Cardiac muscle cell (in vitro differentiated cells and primary cell): ENCODE results near the gene MRPL24. TPM values are rescaled to one million over a fixed set of nuclear protein-coding genes. Genes with fewer than 3 reads are reported as not detected.

Experiments
- DNase-seq, 2 donors: peaks; one replicate each; pipeline versions ENCODE4 v3.0.0 to v3.0.0-alpha.2; 2010 to 2017; ENCODE audit warnings: low read depth in 1 of 2, low spot score in 1 of 2
- H3K27ac ChIP-seq: fragments of 200-600 bp; sonication (generic); 2 replicates; pipeline ENCODE4 v1.5.1; 2016
- H3K27me3 ChIP-seq: fragments of 200-600 bp; sonication (generic); 2 replicates; pipeline ENCODE4 v1.6.0; 2016; ENCODE audit warnings: control low read depth
- H3K36me3 ChIP-seq: fragments of 200-600 bp; sonication (generic); 2 replicates; pipeline ENCODE4 v1.5.1; 2016; ENCODE audit warnings: control low read depth
- H3K4me1 ChIP-seq: fragments of 200-600 bp; sonication (generic); 2 replicates; pipeline ENCODE4 v1.8.1; 2017; ENCODE audit warnings: low read depth, mild to moderate bottlenecking, mixed run types
- H3K4me3 ChIP-seq: fragments of 200-600 bp; sonication (generic); 2 replicates; pipeline ENCODE4 v1.5.1; 2016; ENCODE audit warnings: mild to moderate bottlenecking
- H3K9me3 ChIP-seq: fragments of 200-600 bp; sonication (generic); 2 replicates; pipeline ENCODE4 v1.5.1; 2017; ENCODE audit warnings: low read depth, mild to moderate bottlenecking, control low read depth
- polyA plus RNA-seq: library from polyadenylated mRNA; unstranded; fragments of >200 nt; fragmentation: Nextera tagmentation; extraction: Ambion mirVana; gene quantifications from 2 replicates; pipeline ENCODE4 v1.2.1, GENCODE V29; 2016
- total RNA-seq: library from RNA; depleted of rRNA; stranded (reverse); fragments of >200 nt; gene quantifications from 2 replicates; pipeline ENCODE4 v1.2.3, GENCODE V29; 2016
- TF ChIP-seq, protein P1 (sequence below): IDR thresholded peaks from 2 replicates; pipeline ENCODE4 v1.5.1; 2012; ENCODE audit warnings: low read depth, mild to moderate bottlenecking, low read length

MRPL24 gene
- total and polyA plus RNA-seq, 2 experiments from 2014 or later: 34.9 to 77.7 TPM

DNA sequence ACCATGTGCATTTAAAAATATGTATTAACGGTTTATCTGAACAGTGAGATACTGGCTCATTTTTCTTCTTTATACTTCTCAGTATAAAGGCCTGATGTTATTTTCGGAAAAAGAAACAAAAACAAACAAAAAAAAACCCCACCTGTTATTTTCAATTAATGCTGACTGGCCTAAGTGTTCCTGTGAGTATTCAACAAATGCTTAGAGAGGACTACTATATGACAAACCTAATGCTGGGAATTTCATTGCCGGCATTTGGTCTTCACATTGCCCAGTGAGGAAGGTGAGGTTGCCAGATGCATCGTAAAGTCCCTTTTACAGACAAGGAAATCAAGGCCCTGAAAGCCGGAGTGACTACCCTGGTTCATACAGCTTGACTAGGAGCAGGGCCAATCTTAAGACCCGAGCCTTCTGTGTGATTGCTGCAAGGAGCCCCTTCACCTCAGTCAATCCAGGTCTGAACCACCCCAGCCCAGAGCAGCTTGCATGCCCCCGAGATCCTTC, 599 bp downstream of the MRPL24 start:
- peaks cover 5% of the 10 kb centered on the region for H3K36me3 ChIP-seq
- no peaks in the 10 kb centered on the region for H3K27me3 ChIP-seq
- H3K4me3 ChIP-seq: peak overlapping the region; percentile 46
- peaks cover 4% of the 10 kb centered on the region for H3K4me1 ChIP-seq
- H3K9me3 ChIP-seq: no peaks in the 10 kb centered on the region
- peak overlapping the region; percentile 59 for H3K27ac ChIP-seq
- DNase-seq: no peak
- TF ChIP-seq, protein P1, sequence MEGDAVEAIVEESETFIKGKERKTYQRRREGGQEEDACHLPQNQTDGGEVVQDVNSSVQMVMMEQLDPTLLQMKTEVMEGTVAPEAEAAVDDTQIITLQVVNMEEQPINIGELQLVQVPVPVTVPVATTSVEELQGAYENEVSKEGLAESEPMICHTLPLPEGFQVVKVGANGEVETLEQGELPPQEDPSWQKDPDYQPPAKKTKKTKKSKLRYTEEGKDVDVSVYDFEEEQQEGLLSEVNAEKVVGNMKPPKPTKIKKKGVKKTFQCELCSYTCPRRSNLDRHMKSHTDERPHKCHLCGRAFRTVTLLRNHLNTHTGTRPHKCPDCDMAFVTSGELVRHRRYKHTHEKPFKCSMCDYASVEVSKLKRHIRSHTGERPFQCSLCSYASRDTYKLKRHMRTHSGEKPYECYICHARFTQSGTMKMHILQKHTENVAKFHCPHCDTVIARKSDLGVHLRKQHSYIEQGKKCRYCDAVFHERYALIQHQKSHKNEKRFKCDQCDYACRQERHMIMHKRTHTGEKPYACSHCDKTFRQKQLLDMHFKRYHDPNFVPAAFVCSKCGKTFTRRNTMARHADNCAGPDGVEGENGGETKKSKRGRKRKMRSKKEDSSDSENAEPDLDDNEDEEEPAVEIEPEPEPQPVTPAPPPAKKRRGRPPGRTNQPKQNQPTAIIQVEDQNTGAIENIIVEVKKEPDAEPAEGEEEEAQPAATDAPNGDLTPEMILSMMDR: no peak

- TF ChIP-seq, protein P1: no peak
- Histone ChIP-seq H3K27ac (no peak overlapping the region), H3K4me1 (peaks cover 4% of the 10 kb centered on the region), H3K36me3 (peaks cover 5% of the 10 kb centered on the region), H3K9me3 (no peaks in the 10 kb centered on the region), H3K27me3 (no peaks in the 10 kb centered on the region), H3K4me3 (no peak overlapping the region)
- DNase-seq: no peak
These were observed 2.0 kb downstream of the MRPL24 start for GRCh38 chr1:156738916-156739315.

- TF ChIP-seq, protein P1: no peak
- Histone ChIP-seq H3K36me3 (peaks cover 5% of the 10 kb centered on the region), H3K4me3 (no peak overlapping the region), H3K4me1 (peaks cover 4% of the 10 kb centered on the region), H3K9me3 (no peaks in the 10 kb centered on the region), H3K27me3 (no peaks in the 10 kb centered on the region), H3K27ac (no peak overlapping the region)
- no peak for DNase-seq
These were observed 2.5 kb downstream of the MRPL24 start for GRCh38 chr1:156738407-156738806.

GRCh38 chr1:156733989-156734584, 6.8 kb downstream of the MRPL24 start:
- Histone ChIP-seq H3K27ac (no peak overlapping the region), H3K36me3 (no peaks in the 10 kb centered on the region), H3K4me3 (no peak overlapping the region), H3K9me3 (no peaks in the 10 kb centered on the region), H3K27me3 (no peaks in the 10 kb centered on the region), H3K4me1 (no peaks in the 10 kb centered on the region)
- DNase-seq: no peak
- TF ChIP-seq, protein P1: no peak

DNA sequence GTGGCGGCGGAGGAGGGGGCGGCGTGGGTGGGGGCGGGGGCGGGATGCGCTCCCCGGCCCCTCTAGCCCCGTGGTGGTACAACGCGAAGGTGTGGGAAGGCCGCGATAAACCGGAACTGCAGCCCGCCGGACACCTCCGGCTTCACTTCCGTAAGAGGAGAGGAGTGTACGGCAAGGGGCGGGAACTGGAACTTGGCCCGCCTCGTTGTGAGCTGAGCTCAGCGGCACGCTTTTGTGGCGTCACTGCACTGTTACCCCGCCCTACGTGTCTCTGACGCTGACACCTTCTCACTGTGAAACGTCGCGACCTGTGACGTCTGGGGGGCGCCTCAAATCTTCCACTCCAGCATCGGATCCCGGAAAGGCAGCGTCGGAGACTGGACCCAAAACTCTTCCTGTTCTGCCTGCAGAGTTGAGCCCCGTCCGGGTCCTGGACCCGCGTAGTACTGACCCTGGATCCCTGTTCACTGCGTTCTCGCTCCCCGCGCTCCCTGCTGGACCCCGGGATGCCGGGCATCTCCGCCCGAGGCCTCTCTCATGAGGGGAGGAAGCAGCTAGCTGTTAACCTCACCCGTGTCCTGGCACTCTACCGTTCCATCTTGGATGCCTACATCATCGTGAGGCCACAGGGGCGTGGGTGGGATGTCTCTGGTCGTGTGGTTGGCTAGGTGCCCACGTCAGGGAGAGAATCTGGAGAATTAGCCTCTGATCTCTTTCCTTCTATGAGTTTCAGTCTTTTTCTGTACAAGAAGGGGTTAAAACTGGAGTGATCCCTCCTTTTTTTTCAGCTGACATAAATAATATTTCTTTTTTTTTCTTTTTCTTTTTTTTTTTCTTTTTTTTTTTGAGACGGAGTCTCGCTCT, 12.1 kb downstream of the MRPL24 start, which contains the start of gene ISG20L2:
Gene ISG20L2 (minus strand): TSS at position 168 of the 864 bp plus-strand sequence. CDS start 1,114 bp downstream, outside the sequence.
- Histone ChIP-seq H3K9me3 (no peaks in the 10 kb centered on the region), H3K4me3 (peak within 1 kb of the TSS; percentile 83), H3K36me3 (peaks cover 4% of the 10 kb centered on the region), H3K4me1 (peaks cover 20% of the 10 kb centered on the region), H3K27me3 (no peaks in the 10 kb centered on the region), H3K27ac (peak within 1 kb of the TSS; percentile 97)
- TF ChIP-seq, protein P1: no peak
- peak; percentile 97 to 99 for DNase-seq
